HG02938 (cell line): ENCODE data around the gene KDM2A.
A peak's percentile ranks its signal among the peaks of the same experiment; 100 is the strongest.
"Not testable (repeated sequence)": the region's sequence is repeated elsewhere in the genome, so short reads cannot be mapped to it uniquely, and the experiment has no call there.

Experiments used
- ATAC-seq: cut with Tn5 transposase; IDR thresholded peaks from one replicate; pipeline ENCODE4 v1.9.1; 2021; ENCODE audit warnings: mild to moderate bottlenecking, moderate library complexity; ENCODE audit not compliant: unreplicated experiment

KDM2A gene

GRCh38 chr11:67167091-67167490 lies 48.0 kb downstream of the KDM2A start:
- ATAC-seq, result no peak

GRCh38 chr11:67167719-67168118 lies 48.7 kb downstream of the KDM2A start:
- no peak for ATAC-seq

GRCh38 chr11:67168911-67169310 lies 49.8 kb downstream of the KDM2A start:
- not testable (repeated sequence) for ATAC-seq

- no peak for ATAC-seq
These were observed 55.2 kb downstream of the KDM2A start for GRCh38 chr11:67174311-67174710.

GRCh38 chr11:67177399-67178281 lies 58.6 kb downstream of the KDM2A start:
- no peak for ATAC-seq

- no peak for ATAC-seq
These were observed 59.4 kb downstream of the KDM2A start for GRCh38 chr11:67178421-67178820.

GRCh38 chr11:67178878-67179277 lies 59.8 kb downstream of the KDM2A start:
- ATAC-seq, result no peak

- ATAC-seq, result no peak
These were observed 60.9 kb downstream of the KDM2A start for GRCh38 chr11:67179892-67180490.

- ATAC-seq, result no peak
These were observed 75.0 kb downstream of the KDM2A start for GRCh38 chr11:67194096-67194495.

GRCh38 chr11:67195971-67196456 lies 77.0 kb downstream of the KDM2A start:
- no peak for ATAC-seq

GRCh38 chr11:67197606-67198005 lies 78.5 kb downstream of the KDM2A start:
- no peak for ATAC-seq

- ATAC-seq, result not testable (repeated sequence)
These were observed 79.7 kb downstream of the KDM2A start for GRCh38 chr11:67198781-67199180.

- ATAC-seq, result no peak
These were observed 80.7 kb downstream of the KDM2A start for GRCh38 chr11:67199751-67200150.

- ATAC-seq, result no peak
These were observed 83.0 kb downstream of the KDM2A start for GRCh38 chr11:67202028-67202427.

- no peak for ATAC-seq
These were observed 85.8 kb downstream of the KDM2A start for GRCh38 chr11:67204822-67205221.

GRCh38 chr11:67209222-67209621 lies 90.2 kb downstream of the KDM2A start:
- not testable (repeated sequence) for ATAC-seq

GRCh38 chr11:67211656-67212436 lies 92.8 kb downstream of the KDM2A start:
- no peak for ATAC-seq

- ATAC-seq, result peak; percentile 56
These were observed 94.1 kb downstream of the KDM2A start for GRCh38 chr11:67213178-67213621.

GRCh38 chr11:67227726-67228125 lies 108.7 kb downstream of the KDM2A start:
- no peak for ATAC-seq

- no peak for ATAC-seq
These were observed 111.3 kb downstream of the KDM2A start for GRCh38 chr11:67230406-67230805.

- ATAC-seq, result no peak
These were observed 111.8 kb downstream of the KDM2A start for GRCh38 chr11:67230886-67231285.
